Endothelial cell of umbilical vein (primary cell): ENCODE results near the gene LGMN.

Source experiments
- GATA2 ChIP-seq: IDR thresholded peaks from 2 replicates; pipeline ENCODE4 v1.7.0; 2011; ENCODE audit warnings: low read depth, mild to moderate bottlenecking, moderate library complexity, mixed read lengths, low read length; ENCODE audit not compliant: insufficient read length, insufficient read depth
- TF ChIP-seq, protein P1 (sequence below), 2 donors: IDR thresholded peaks; 1 replicate in 1 of 2; 2 replicates in 1 of 2; pipeline ENCODE4 v1.5.1; 2011; ENCODE audit warnings: low read length in 2 of 2, mild to moderate bottlenecking in 2 of 2, moderate library complexity in 2 of 2, control low read depth in 1 of 2, inconsistent platforms in 1 of 2, low read depth in 1 of 2; ENCODE audit not compliant: insufficient read depth in 1 of 2; ENCODE audit errors: extremely low read depth in 1 of 2
- TF ChIP-seq, protein P2 (sequence below): IDR thresholded peaks from 2 replicates; pipeline ENCODE4 v1.6.1; 2011; ENCODE audit not compliant: insufficient read depth, insufficient read length

DNA sequence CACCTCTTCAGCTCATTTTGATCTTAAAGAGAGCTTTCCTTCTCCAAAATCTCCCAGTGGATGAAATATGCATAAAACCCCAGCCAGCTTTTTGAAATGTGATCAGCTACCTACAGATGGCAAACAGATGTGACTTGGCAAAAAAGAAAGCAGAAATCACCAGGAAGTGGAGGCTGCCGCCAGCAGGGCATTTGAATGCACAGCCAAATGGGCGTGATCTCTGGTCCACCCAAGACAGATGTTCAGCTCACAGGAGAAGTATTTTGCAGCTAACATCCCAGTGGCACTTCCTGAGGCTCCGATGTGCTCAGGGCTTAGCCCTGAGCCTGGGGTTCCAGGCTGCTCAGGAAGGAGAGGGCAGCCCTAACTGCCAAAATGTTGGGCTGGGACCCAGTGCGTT, 78.3 kb downstream of the LGMN start:
- no peak for TF ChIP-seq GATA2
- TF ChIP-seq, protein P1, sequence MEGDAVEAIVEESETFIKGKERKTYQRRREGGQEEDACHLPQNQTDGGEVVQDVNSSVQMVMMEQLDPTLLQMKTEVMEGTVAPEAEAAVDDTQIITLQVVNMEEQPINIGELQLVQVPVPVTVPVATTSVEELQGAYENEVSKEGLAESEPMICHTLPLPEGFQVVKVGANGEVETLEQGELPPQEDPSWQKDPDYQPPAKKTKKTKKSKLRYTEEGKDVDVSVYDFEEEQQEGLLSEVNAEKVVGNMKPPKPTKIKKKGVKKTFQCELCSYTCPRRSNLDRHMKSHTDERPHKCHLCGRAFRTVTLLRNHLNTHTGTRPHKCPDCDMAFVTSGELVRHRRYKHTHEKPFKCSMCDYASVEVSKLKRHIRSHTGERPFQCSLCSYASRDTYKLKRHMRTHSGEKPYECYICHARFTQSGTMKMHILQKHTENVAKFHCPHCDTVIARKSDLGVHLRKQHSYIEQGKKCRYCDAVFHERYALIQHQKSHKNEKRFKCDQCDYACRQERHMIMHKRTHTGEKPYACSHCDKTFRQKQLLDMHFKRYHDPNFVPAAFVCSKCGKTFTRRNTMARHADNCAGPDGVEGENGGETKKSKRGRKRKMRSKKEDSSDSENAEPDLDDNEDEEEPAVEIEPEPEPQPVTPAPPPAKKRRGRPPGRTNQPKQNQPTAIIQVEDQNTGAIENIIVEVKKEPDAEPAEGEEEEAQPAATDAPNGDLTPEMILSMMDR (IDR thresholded peaks at IDR 0.05; ENCODE audit: extremely low read depth in 1 of 2, insufficient read depth in 1 of 2, low read depth in 1 of 2, low read length in 2 of 2): no peak
- TF ChIP-seq, protein P2, sequence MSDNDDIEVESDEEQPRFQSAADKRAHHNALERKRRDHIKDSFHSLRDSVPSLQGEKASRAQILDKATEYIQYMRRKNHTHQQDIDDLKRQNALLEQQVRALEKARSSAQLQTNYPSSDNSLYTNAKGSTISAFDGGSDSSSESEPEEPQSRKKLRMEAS: no peak
